Fibroblast of lung (primary cell): ENCODE data around the gene MYCBP. TPM values are rescaled to one million over a fixed set of nuclear protein-coding genes. Genes with fewer than 3 reads are reported as not detected.

Experiments
- DNase-seq, 2 donors: peaks; one replicate each; pipeline versions ENCODE4 v3.0.0 to v3.0.0-alpha.2; 2010; ENCODE audit warnings: low read depth in 2 of 2
- H2AFZ ChIP-seq: 2 replicates; pipeline ENCODE4 v1.5.1; 2012; ENCODE audit warnings: low read length, control low read depth, inconsistent platforms
- H3K27ac ChIP-seq: 2 replicates; pipeline ENCODE4 v1.5.1; 2011; ENCODE audit warnings: low read length, control low read depth; ENCODE audit not compliant: insufficient read depth
- H3K27me3 ChIP-seq: 2 replicates; pipeline ENCODE4 v1.5.1; 2011; ENCODE audit warnings: mild to moderate bottlenecking, low read length; ENCODE audit not compliant: control insufficient read depth, insufficient read depth
- H3K36me3 ChIP-seq: 2 replicates; pipeline ENCODE4 v1.5.1; 2011; ENCODE audit warnings: low read length; ENCODE audit not compliant: control insufficient read depth, insufficient read depth
- H3K4me1 ChIP-seq: 2 replicates; pipeline ENCODE4 v1.5.1; 2011; ENCODE audit warnings: low read length; ENCODE audit not compliant: control insufficient read depth, insufficient read depth; ENCODE audit errors: extremely low read depth
- H3K4me2 ChIP-seq: 2 replicates; pipeline ENCODE4 v1.5.1; 2011; ENCODE audit warnings: low read length, control low read depth; ENCODE audit not compliant: insufficient read depth; ENCODE audit errors: extremely low read depth
- H3K4me3 ChIP-seq, 4 experiments: fragments of 200-600 bp in 1 of 4; sonication (generic) in 1 of 4; replicated peaks in 1 of 4; 2 replicates each; pipeline ENCODE4 v1.5.1; 2011 to 2016; ENCODE audit warnings: low read length in 4 of 4, low read depth in 3 of 4, mild to moderate bottlenecking in 3 of 4, control low read depth in 2 of 4, inconsistent platforms in 1 of 4, mixed read lengths in 1 of 4; ENCODE audit not compliant: insufficient read depth in 1 of 4; ENCODE audit errors: control extremely low read depth in 1 of 4
- H3K79me2 ChIP-seq: 2 replicates; pipeline ENCODE4 v1.5.1; 2012; ENCODE audit warnings: mild to moderate bottlenecking, low read length, inconsistent platforms; ENCODE audit not compliant: control insufficient read depth, insufficient read depth
- H3K9ac ChIP-seq: 2 replicates; pipeline ENCODE4 v1.5.1; 2011; ENCODE audit warnings: mild to moderate bottlenecking, low read length, control low read depth; ENCODE audit not compliant: insufficient read depth
- H3K9me3 ChIP-seq: 2 replicates; pipeline ENCODE4 v1.5.1; 2012; ENCODE audit warnings: low read depth, low read length; ENCODE audit not compliant: control insufficient read depth, insufficient read depth
- H4K20me1 ChIP-seq: 2 replicates; pipeline ENCODE4 v1.5.1; 2011; ENCODE audit warnings: low read length; ENCODE audit not compliant: control insufficient read depth, insufficient read depth; ENCODE audit errors: extremely low read depth
- EZH2 ChIP-seq: IDR thresholded peaks from 2 replicates; pipeline ENCODE4 v1.5.1; 2012; ENCODE audit warnings: low read length, control low read depth, mild to moderate bottlenecking; ENCODE audit errors: missing control alignments
- polyA plus RNA-seq, 2 donors: library from polyadenylated mRNA; depleted of rRNA in 1 of 2; stranded (reverse) in 1 of 2; unstranded in 1 of 2; fragments of >200 nt; gene quantifications; 2 replicates each; pipeline ENCODE4 v1.2.1, GENCODE V29; 2011 to 2012; ENCODE audit warnings: missing spikeins in 1 of 2
- total RNA-seq: library from RNA; depleted of rRNA; stranded (reverse); fragments of >200 nt; gene quantifications from 2 replicates; pipeline ENCODE4 v1.2.1, GENCODE V29; 2014
- TF ChIP-seq, protein P1 (sequence below), 2 donors: IDR thresholded peaks in 1 of 2; conservative IDR thresholded peaks in 1 of 2; 1 replicate in 1 of 2; 2 replicates in 1 of 2; pipeline ENCODE4 v1.5.1; 2011 to 2012; ENCODE audit warnings: low read length in 2 of 2, control low read depth in 1 of 2, inconsistent platforms in 1 of 2, low read depth in 1 of 2, mild to moderate bottlenecking in 1 of 2

Gene MYCBP
- total and polyA plus RNA-seq, 2 donors (not counting 1 experiment from before 2014, with no cell fraction given): 4.0 to 12.5 TPM

DNA sequence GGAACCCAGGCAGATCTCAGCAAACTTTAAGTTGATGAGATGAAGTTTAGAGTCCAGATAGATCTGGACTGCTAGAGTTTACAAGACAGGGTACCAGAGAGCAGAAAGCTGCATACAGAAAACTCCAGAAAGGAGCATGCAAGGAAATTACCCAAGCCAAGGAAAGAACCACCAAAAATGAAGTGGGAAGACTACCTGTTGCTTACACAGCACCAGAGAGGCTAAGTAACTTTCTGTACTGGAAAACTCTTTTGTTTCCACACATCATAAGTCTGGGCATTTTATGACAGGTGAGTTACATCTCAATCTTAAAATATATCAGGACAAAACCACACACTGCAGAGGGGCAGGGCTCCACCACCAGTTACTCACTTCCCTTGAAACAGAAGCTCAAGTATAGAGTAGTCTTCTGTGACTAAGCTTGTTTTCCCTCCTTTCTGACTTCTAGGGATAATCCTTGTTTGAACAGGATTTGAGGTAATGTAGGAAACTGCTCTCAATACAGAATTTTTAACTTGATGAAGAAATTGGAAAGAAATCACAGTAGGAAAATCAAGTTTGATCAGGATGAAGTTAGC is 25.6 kb upstream of the MYCBP start:
- H2AFZ ChIP-seq: no peak overlapping the region
- TF ChIP-seq, protein P1, sequence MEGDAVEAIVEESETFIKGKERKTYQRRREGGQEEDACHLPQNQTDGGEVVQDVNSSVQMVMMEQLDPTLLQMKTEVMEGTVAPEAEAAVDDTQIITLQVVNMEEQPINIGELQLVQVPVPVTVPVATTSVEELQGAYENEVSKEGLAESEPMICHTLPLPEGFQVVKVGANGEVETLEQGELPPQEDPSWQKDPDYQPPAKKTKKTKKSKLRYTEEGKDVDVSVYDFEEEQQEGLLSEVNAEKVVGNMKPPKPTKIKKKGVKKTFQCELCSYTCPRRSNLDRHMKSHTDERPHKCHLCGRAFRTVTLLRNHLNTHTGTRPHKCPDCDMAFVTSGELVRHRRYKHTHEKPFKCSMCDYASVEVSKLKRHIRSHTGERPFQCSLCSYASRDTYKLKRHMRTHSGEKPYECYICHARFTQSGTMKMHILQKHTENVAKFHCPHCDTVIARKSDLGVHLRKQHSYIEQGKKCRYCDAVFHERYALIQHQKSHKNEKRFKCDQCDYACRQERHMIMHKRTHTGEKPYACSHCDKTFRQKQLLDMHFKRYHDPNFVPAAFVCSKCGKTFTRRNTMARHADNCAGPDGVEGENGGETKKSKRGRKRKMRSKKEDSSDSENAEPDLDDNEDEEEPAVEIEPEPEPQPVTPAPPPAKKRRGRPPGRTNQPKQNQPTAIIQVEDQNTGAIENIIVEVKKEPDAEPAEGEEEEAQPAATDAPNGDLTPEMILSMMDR (conservative IDR thresholded peaks at IDR 0.05 in 1 of 2, IDR thresholded peaks at IDR 0.05 in 1 of 2; ENCODE audit: low read depth in 1 of 2, low read length in 2 of 2): no peak
- no peak for TF ChIP-seq EZH2
- no peaks in the 10 kb centered on the region for H3K4me1 ChIP-seq
- no peaks in the 10 kb centered on the region for H3K79me2 ChIP-seq
- no peak overlapping the region for H3K27ac ChIP-seq
- H3K9me3 ChIP-seq: no peaks in the 10 kb centered on the region
- no peak overlapping the region for H3K4me2 ChIP-seq
- DNase-seq: peak in 1 of 2 donors; percentile 29
- no peaks in the 10 kb centered on the region for H3K36me3 ChIP-seq
- H3K9ac ChIP-seq: no peak overlapping the region
- H3K27me3 ChIP-seq: no peaks in the 10 kb centered on the region
- no peak overlapping the region for H3K4me3 ChIP-seq
- H4K20me1 ChIP-seq: no peaks in the 10 kb centered on the region

DNA sequence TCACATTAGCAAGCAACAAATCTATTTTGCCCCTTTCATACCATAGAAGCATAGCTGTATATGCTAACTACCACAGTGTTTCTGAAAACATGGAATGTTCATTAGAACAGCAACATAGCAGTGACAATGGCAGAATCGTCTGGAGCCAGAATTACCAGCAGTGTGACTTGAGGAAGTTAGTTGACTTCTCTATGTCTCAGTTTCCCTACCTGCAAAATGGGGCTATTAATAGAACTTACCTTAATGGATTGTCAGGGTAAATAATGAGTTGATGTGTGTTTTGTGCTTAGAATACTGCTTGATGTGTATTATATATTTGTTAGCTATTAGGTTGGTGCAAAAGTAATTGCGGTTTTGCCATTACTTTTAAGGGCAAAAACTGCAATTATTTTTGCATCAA is 23.0 kb upstream of the MYCBP start:
- Histone ChIP-seq H4K20me1 (no peaks in the 10 kb centered on the region), H3K4me2 (no peak overlapping the region), H3K4me1 (no peaks in the 10 kb centered on the region), H3K27ac (no peak overlapping the region), H3K79me2 (no peaks in the 10 kb centered on the region), H3K36me3 (no peaks in the 10 kb centered on the region), H3K9ac (no peak overlapping the region), H3K27me3 (no peaks in the 10 kb centered on the region), H3K4me3 (no peak overlapping the region), H3K9me3 (no peaks in the 10 kb centered on the region), H2AFZ (no peak overlapping the region)
- DNase-seq: no peak
- TF ChIP-seq, protein P1 (conservative IDR thresholded peaks at IDR 0.05 in 1 of 2, IDR thresholded peaks at IDR 0.05 in 1 of 2; ENCODE audit: low read depth in 1 of 2, low read length in 2 of 2): no peak
- no peak for TF ChIP-seq EZH2

DNA sequence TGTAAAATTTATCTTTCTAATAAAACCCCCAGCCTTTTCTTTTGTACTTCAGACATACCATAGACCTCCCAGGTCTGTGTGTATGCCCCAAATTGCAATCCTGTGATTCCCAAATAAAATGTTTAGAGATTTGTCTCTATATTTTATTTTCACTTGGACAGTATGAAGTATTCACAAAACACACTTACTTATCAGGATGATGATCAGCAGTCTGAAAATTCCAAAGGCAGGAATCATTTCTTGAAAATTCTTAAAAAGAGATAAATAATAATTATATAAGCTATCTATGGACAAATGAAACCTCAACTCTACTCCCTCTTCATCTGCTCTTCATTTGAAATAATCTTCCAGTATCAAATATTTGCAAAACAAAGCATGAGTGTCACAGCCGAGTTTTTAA is 19.8 kb upstream of the MYCBP start:
- Histone ChIP-seq H3K4me3 (no peak overlapping the region), H2AFZ (no peak overlapping the region), H3K27ac (no peak overlapping the region), H4K20me1 (no peaks in the 10 kb centered on the region), H3K27me3 (no peaks in the 10 kb centered on the region), H3K4me1 (no peaks in the 10 kb centered on the region), H3K36me3 (no peaks in the 10 kb centered on the region), H3K79me2 (no peaks in the 10 kb centered on the region), H3K9me3 (no peaks in the 10 kb centered on the region), H3K9ac (no peak overlapping the region), H3K4me2 (no peak overlapping the region)
- TF ChIP-seq, protein P1 (conservative IDR thresholded peaks at IDR 0.05 in 1 of 2, IDR thresholded peaks at IDR 0.05 in 1 of 2; ENCODE audit: low read depth in 1 of 2, low read length in 2 of 2): no peak
- TF ChIP-seq EZH2: no peak
- DNase-seq: no peak
